Measurements from ENCODE around the gene ACSF3.

DNA sequence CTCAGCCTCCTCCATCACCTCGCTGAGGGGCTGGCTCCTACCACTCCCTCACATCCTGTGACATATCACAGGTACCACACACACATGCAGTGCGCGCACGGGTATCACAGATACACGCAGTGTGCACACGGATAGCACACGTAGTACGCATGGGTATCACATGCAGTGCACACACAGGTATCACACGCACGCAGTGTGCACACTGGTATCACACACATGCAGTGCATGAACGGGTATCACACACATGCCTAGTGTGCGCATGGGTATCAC, 30.1 kb downstream of the ACSF3 start:
- TF ChIP-seq, protein P1, sequence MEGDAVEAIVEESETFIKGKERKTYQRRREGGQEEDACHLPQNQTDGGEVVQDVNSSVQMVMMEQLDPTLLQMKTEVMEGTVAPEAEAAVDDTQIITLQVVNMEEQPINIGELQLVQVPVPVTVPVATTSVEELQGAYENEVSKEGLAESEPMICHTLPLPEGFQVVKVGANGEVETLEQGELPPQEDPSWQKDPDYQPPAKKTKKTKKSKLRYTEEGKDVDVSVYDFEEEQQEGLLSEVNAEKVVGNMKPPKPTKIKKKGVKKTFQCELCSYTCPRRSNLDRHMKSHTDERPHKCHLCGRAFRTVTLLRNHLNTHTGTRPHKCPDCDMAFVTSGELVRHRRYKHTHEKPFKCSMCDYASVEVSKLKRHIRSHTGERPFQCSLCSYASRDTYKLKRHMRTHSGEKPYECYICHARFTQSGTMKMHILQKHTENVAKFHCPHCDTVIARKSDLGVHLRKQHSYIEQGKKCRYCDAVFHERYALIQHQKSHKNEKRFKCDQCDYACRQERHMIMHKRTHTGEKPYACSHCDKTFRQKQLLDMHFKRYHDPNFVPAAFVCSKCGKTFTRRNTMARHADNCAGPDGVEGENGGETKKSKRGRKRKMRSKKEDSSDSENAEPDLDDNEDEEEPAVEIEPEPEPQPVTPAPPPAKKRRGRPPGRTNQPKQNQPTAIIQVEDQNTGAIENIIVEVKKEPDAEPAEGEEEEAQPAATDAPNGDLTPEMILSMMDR (IDR thresholded peaks at IDR 0.05) = no peak
- no peak for TF ChIP-seq EZH2 (IDR thresholded peaks at IDR 0.05; ENCODE audit: borderline replicate concordance, insufficient read depth, low read depth, low read length, poor library complexity, severe bottlenecking)

All from B cell (primary cell).